Measurements from ENCODE around the gene PQBP1.
"Not testable (repeated sequence)": the region's sequence is repeated elsewhere in the genome, so short reads cannot be mapped to it uniquely, and the experiment has no call there.

GRCh38 chrX:48886586-48886985 is 11.1 kb upstream of the PQBP1 start:
- TF ChIP-seq CTCF, EP300, POLR2A (IDR thresholded peaks at IDR 0.05): not testable (repeated sequence)
